Measurements from ENCODE around the gene NKD1.
"Not testable (repeated sequence)": the region's sequence is repeated elsewhere in the genome, so short reads cannot be mapped to it uniquely, and the experiment has no call there.

Gene NKD1, protein sequence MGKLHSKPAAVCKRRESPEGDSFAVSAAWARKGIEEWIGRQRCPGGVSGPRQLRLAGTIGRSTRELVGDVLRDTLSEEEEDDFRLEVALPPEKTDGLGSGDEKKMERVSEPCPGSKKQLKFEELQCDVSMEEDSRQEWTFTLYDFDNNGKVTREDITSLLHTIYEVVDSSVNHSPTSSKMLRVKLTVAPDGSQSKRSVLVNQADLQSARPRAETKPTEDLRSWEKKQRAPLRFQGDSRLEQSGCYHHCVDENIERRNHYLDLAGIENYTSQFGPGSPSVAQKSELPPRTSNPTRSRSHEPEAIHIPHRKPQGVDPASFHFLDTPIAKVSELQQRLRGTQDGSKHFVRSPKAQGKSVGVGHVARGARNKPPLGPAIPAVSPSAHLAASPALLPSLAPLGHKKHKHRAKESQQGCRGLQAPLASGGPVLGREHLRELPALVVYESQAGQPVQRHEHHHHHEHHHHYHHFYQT

DNA sequence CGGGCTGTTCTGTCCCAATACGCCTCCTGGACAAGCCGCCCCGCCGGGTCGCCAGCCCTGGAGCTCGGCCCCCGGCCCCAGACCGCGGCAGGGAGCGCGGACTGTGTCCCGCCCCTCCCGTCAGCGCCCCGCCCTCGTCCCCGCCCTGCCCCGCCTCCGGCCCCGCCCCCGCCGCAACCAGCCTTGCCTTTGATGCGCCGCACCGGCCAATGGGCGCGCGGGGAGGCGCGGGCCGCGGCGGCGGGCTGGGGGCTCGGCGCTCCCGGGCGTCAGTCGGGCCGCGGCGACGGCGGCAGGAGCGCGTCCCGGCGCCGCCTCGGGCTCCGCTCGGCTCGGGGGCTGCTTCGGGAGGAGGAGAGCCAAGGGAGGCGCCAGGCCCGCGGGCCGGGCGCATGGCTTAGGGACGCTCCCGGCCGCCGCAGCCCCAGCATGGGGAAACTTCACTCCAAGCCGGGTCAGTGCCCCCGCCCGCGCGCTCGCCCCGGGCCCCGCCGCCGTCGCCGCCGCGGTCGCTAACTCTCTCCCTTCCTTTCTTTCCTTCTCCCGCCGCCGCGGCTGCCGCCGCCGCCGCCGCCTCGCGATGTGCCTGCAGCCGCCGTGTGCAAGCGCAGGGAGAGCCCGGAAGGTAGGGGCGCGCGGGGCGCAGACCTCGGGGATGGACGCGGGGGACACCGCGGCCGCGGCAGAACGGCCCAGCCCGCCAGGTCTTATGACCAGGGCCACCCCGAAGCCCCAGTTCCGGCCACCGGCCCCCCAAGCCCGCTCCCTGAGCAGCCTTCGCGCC, at the start of gene NKD1:
Gene NKD1, plus strand, starts transcription at position 272 of the 784 bp plus-strand sequence. Its CDS starts 158 bp downstream, at position 430.
- DNase-seq = peak; percentile 57

DNA sequence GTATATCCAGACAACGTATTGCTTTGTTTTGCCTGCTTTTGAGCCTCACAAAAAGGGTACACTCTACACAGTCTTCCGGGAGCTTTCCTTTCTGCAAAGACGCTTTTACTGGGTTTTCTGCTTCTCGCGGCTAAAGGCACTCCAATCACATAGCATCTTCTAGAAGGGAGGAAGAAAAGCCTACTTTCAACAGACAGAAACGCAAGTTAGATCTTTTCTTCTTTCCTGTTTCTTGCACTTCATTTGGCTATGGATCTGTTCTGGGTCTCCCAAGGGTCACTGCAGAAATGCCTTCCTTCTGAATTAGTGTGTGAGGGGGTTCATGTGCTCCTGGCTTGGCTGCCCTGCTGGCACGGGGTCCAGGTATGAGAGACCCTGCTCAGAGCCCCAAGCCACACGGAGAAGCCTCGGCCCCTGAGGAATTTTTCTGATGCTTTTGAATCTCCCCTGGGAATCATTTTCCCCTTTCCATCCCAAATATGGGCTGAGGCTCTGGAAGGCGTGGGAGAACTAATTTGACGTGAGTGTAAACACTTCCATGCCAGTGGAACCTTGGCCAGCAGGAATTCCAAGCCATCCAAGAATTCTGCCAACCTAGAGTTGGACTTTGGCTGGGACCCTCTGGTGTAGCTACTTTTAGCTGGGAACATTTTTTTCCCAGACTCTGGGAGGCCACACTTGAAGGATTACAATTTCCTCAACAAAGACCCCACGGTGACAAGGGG, 49.6 kb upstream of the NKD1 start:
- no peak for DNase-seq

DNA sequence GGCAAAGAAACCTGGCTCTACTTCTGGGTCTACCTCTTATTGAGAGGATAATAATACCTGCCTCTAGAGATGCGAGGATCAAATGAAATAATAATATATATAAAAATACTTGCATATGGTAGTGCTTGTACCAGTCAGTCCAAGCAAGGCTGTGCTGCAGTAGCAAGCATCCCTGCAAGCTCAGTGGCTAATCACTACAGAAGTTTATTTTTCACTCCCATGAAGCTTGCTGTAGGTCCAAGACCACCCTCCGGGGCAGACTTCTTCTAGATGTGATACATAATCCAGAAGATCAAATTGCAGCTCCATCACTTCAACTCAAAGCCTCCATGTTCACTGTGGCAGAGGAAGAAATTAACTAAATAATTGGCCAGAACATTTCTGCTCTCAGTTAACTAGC, 48.9 kb upstream of the NKD1 start:
- DNase-seq = no peak

DNA sequence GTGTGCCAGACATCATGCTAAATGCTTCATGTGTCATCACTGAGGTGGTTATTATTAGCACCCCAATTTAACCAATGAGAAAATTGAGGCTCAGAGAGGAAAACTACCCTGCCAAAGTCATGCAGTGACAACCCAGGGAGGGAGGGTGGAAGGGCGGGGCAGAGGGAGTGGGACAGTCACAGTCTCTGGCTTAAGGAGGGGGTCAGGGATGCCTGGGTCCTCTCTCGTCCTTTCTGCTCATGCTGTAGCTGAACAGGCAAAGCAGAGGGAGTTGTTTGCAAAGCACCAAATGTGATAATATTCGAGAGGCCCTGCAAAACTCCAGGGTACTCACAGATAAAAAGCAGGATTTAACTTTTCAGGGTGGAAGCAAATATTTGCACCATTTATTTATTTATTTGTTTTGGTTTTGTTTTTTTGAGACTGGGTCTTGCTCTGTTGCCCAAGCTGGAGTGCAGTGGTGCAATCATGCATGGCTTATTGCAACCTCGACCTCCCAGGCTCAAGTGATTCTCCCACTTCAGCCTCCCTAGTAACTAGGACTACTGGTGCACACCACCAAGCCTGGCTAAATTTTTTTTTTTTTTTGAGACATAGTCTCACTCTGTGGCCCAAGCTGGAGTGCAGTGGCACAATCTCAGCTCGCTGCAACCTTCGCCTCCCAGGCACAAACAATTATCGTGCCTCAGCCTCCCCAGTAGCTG, 47.9 kb upstream of the NKD1 start:
- no peak for DNase-seq

DNA sequence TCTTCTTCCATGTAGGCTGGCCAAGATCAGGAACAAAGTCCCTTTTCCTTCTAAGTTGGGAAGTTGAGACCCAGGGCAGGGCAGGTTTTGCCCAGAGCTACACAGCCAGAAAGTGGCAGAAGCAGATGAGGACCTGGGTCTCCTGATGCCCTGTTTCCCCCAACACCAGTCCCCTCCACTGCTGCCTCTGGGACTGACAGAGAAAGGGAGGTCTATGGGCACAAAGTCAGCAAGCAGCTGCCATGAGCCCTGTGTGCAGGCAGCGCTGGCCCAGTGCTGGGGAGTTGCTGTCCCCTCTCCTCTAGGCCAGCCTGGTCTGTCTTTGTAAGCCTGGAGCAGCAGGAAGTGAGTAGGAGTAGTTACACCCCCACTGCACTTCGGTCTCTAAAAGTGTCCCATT, 46.9 kb upstream of the NKD1 start:
- no peak for DNase-seq

DNA sequence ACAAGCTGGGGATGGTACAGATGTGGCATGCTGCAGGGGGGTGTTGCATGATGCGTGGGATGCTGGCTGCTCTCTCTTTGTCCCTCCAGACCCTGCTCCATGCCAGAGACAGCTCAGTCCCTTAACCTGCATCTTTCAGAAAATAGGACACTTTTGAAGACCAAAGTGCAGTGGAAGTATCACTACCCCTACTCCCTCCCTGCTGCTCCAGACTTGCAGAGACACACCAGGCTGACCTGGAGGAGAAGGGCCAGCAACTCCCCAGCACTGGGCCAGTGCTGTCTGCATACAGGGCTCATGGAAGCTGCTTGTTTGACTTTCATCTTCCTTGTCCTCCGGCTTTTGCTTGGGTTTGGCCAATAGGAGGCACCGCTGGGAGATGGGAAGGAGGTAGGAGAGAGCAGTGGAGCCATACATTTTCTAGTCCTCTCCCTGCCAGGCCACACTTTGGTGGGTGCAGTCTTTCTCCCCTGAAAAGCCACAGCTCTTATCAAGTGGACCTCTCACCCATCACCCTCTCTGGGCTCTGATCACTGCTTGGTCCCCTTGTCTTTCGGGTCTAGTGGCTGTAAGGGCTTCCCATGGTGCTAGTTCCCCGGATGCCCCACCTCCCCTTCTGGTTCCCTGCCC, 46.1 kb upstream of the NKD1 start:
- DNase-seq = no peak

DNA sequence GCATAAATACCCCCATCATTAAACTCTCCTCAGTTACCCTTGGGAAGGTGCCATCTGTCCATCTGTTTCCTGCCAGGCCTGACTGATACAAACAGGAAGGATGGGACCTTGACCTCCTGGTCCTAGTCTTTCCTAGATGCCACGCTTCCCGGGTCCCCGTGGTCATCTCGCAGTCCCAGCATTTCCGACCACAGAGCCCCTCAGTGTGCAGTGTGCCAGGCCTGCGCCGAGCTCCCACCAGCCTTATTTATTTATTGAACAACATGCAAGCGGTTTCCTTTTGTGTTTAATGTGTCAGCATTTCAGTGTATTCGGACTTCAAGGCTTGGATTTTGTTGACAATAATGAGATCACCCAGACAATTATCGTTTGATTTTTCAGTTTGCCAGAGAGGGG, 45.6 kb upstream of the NKD1 start:
- no peak for DNase-seq

DNA sequence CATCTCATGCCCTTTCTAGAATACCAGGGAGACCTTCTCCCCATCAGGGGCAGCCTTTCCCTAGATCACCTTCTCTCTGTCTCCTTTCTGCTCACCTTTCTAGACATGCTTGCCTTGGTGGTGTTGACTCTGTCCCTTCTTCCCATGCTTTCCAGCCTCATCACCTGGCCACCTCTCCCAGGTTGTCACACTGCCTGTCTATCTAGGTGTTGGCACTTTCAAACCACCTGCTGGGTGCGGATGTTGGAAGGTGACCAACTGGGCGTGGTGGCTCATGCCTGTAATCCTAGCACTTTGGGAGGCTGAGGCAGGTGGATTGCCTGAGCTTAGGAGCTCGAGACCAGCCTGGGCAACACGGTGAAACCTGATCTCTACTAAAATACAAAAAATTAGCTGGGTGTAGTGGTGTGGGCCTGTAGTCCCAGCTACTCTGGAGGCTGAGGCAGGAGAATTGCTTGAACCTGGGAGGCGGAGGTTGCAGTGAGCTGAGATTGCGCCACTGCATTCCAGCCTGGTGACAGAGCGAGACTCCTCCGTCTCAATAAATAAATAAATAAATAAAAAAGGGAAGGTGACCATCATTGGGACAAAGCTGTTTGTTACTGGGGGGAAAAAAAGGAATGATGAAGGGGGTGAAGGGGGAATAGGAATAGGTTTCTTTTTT, 44.2 kb upstream of the NKD1 start:
- DNase-seq = not testable (repeated sequence)

DNA sequence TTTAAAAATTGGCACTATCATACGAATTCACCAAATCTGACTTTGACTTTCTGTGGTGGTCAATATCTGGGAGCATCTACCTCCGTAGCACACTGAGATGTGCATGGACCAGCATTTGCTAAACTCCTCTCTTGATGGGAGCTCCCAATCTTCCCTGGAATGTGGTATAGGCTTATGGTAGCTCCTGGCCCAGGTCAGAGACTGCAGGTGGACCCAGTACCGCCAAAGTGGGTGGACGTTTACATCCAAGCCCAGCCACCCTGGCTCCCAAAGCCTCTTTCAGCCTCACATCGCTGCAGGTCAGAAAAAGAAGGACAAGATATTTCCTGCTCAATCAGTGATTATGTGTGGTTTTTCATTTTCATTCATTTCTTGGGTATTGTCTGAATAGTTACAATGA, 43.1 kb upstream of the NKD1 start:
- no peak for DNase-seq

DNA sequence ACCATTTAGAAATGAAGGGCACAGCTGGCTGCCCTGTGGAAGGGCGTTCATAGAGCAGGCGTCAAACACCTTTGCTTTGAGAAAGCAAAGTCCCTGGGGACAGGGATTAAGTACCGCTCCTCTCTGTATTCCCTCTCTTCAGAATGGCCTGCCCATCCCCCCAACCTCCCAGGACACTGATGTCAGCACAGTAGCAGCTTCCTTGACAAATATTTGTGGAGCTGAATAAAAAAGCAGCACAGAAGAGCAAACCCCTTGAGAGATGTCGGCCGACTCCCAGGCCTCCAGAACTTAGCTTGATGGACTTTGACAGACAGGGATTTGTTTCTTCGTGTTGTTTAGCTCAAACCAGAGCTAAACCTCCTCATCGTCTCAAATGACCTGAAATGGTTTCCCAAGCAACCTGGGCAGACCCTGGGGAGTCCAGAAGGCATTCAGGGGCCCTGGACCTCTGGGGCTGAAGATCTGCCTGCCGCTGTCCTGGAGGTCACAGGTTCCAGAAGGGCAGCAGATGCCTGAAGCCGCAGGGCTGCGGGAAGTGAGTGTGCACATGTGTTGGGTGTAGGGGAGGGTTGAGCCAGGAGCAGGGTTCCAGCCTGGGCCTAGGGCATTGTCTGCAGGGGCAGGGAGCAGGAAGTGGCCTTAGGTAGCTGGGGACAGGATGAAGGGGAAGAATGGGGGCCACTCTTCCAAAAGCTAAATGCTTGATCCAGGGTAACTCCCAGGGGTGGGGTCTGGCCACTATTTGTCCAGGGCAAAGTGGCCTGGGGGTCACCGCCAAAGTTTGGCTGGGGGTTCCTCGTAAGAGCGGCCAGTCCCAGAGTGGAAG, 42.3 kb upstream of the NKD1 start:
- no peak for DNase-seq

DNA sequence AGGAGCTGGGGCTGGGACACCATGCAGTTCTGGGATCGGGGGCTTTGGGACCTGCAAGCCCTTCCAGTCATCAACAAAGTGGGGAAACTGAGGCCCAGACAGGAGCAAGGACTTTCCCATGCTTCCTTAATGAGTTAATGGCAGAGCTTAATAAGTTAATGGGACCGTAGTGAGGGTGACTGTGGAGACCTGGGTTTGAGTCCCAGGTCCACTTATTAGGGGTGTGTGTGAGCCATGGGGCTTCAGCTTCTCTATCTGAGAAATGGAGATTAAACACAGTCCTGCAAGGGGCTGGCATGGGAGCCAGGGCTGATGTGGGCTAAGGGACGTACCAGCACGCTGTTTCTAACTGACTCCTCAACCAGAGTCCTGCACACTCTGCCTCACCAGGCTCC, 41.7 kb upstream of the NKD1 start:
- DNase-seq = no peak

DNA sequence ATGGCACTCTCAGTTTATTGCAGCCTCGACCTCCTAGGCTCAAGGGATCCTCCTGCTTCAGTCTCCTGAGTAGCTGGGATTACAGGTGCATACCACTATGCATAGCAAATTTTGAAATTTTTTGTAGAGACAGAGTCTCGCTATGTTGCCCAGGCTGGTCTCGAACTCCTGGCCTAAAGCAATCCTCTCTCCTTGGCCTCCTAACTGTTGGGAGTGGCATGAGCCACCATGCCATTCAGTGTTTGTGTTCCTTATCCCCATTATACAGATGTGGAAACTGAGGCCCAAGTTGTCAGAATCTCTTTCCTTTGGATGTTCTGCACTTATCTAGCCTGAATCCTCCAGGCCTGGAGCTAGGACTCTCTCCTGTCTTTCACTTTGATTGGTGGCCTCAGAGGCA, 40.8 kb upstream of the NKD1 start:
- no peak for DNase-seq

DNA sequence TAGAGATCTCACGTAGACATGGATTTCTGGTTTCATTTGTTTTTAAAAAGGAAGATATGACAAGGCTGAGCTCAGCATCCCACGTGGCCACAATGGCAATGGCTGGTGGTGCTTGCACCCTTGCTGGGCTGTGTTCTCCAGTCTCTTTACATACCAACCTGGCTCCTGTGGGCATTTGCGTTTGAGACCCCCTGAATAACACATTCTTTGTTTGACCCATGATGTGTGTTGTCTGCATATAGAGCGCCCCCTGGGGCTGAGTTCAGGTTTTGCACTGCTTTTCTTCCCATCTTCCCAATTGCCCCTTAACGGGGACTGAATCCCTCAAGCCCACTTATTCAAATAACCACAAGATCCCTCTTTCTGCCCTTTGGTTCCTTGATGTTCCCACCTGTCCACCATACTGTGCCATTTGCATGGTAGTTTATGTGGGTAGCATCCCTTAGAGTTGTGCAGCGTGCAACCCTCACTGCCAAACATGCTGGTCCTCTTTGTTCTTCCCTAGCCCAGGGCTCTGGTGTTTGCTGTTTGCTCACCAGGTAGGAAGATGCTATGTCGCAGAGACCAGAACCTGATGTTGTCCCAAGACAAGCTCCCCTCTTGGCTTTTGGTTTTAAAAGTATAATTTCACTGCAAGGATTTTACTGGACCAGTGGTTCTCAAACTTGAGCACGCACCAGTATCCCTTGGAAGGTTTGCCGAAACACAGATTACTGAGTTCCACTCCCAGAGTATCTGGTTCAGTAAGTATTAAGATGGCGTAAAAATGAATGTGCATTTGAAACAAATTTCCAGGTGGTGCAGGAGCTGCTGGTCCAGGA, 38.5 kb upstream of the NKD1 start:
- peak; percentile 11 for DNase-seq

DNA sequence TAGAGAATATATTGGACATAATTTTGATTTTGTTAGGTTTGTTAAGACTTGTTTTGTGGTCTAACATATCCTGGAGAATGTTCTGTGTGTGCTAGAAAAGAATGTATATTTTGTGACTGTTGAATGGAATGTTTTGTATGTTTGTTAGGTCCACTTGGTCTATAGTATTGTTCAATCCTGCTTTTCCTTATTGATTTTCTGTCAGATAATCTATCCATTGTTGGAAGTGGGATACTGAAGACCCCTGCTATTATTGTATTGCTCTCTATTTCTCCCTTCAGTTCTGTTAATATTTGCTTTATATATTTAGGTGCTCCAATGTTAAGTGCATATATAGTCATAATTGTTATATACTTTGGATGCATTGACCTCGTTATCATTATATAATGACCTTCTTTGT, 33.0 kb upstream of the NKD1 start:
- no peak for DNase-seq

DNA sequence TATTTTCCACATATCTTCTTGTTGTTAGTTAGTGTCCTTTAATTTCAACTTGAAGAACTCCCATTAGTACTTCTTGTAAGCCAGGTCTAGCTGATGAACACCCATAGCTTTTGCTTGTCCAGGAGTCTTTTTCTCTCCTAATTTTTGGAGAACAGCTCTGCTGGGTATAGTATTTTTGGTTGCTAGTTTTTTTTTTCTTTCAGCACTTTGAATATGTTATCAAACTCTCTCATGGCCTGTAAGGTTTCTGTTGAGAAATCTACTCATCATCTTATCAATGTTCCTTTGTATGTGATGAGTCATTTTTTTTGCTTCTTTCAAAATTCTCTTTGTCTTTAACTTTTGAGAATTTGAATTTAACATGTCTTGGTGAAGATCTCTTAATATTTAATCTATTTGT, 31.8 kb upstream of the NKD1 start:
- DNase-seq = no peak

DNA sequence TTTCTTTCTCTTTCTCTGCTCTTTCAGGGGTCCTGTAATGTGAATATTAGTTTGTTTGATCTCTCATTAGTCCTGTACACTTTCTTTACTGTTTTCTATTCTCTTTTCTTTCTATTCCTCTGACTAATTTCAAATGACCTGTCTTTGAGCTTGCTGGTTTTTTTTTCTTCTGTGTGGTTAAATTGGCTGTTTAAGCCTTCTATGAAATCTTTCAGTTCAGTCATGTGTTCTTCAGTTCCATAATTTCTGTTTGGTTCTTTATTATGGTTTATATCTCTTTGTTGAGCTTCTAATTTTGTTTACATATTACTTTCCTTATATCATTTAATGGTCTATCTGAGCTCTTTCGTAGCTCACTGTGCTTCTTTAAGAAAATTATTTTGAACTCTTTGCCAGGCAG, 31.3 kb upstream of the NKD1 start:
- no peak for DNase-seq

DNA sequence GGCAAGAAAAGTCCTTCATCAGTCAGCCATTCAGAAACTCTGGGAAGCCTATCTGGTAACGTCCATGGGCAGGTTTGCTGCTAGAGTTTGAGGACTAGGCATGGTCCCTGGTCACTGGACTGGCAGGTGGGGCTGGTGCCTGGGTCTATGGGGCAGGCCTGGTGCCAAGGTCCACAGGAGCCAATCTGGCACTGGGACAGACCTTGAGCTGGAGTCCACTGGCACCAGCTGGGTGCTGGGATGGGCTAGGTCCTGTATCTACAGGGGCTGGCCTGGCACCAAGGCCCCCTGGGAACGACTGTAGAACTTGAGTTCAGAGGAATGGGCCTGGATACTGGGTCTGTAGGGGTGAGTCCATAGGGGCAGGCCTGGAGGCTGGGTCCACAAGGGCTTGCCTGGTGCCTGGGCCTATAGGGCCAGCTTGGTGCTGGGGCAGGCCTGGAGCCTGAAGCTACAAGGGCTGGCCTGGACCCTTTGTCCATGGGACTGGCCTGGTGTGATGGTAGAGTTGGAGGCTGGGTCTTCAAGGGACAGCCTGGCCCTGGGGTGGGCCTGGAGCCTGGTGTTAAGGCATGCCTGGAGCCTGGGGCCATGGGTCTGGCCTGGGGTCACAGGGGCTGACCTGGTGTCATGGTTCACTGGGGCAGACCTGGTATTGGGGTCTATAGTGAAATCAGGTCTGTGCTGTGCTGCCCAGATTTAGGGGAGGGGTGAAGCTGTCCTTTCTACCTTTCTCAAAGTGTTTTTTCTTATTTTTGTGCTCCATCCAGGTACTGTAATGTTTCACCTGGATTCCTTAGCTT, 30.5 kb upstream of the NKD1 start:
- DNase-seq = no peak

DNA sequence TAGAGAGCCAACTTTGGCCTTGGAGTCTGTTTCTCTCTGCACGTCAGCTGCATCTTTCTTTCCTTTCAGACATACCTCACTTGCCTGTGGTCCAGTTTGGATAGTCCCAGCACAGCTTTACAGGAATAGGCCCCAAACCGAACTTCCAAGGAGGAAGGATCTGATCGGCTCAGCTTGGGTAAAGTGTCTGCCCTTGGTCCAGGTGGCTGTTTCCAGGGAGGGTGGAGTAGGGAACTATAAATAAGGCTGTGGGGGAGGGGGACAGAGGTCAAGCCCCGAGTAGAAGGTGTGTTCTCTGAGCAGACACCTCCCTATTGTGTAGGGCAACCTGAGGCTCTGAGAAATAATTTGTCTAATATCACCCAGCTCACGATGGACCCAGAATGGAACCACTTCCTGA, 29.2 kb upstream of the NKD1 start:
- no peak for DNase-seq

DNA sequence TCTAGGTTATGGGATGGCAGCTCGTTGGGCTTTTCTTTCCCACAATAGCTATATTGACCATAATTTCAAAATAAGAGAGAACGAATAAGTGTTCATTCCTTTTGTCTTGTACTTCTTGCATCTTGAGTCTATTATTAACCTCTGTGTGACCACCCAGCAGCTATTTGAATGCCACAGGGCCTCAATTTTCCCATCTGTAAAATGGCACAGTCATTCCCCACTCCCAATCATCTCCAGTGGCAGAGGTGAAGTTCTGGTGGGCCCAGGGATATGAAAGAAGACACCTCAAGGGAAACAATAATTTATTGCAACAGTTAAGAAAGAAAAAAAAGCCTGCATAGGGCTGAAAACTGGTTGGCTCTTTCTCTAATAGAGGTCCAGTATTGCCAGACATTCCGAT, 28.6 kb upstream of the NKD1 start:
- no peak for DNase-seq
